Measurements from ENCODE around the gene CRYAB.
A peak's percentile ranks its signal among the peaks of the same experiment; 100 is the strongest.

CRYAB gene, protein sequence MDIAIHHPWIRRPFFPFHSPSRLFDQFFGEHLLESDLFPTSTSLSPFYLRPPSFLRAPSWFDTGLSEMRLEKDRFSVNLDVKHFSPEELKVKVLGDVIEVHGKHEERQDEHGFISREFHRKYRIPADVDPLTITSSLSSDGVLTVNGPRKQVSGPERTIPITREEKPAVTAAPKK

DNA sequence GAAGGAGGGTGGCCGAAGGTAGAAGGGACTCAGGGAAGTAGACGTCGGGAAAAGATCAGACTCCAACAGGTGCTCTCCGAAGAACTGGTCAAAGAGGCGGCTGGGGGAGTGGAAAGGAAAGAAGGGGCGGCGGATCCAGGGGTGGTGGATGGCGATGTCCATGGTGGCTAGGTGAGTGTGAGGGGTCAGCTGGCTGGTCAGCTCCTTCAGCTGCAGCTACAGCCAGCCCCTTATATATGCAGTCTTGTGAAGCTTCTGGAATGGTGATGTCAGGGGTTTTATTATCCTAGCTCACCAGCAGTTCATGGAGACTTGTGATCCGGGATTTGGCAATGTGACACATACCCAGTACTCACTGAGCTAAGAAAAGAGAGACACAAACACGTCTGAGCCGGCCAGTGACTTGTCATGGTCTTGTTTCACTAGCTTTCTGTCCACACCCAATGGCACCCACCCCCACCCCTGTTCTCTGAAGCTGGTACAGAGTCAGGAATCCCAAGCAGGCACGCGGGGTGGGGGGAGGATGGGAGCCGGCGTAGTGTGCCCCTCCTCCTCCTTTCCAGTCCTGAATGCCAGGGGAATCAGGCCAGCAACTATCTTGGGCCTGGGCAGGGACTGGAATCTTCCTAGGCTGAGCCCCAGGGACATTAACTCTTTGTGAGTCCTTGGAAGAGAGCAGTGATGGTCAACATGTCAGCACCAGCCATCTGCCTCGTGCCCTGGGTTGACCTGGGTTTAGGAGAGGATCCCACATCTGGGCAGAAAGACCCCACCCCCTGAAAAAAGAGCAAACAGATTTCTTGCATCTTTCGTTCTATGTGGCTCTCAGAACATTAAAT, at the start of gene CRYAB:
TSS of gene CRYAB (minus strand) at position 208 of the 839 bp plus-strand sequence. CDS start at position 162, 46 bp downstream.
- no peak for DNase-seq (ENCODE audit: extremely low spot score, insufficient read length, low read depth)
- no peak for FAIRE-seq

DNA sequence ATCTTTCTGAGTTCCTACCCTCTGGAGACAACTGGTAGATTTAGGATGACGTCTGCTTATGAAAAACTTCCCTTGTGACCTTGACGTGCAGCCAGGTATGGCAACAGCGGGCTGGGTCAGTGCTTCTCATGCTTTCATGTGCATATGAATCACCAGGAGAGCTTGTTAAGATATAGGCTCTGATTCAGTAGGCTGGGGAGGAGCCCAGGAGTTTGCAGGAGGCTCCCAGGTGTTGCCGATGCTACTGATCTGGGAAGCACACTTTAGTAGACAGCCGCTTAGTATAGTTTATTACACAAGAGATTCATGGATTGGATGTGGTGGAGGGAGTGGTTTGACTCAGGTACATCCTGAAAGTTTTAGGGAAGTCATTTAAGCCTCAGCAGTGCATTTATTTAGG, 49.3 kb upstream of the CRYAB start:
- no peak for FAIRE-seq

DNA sequence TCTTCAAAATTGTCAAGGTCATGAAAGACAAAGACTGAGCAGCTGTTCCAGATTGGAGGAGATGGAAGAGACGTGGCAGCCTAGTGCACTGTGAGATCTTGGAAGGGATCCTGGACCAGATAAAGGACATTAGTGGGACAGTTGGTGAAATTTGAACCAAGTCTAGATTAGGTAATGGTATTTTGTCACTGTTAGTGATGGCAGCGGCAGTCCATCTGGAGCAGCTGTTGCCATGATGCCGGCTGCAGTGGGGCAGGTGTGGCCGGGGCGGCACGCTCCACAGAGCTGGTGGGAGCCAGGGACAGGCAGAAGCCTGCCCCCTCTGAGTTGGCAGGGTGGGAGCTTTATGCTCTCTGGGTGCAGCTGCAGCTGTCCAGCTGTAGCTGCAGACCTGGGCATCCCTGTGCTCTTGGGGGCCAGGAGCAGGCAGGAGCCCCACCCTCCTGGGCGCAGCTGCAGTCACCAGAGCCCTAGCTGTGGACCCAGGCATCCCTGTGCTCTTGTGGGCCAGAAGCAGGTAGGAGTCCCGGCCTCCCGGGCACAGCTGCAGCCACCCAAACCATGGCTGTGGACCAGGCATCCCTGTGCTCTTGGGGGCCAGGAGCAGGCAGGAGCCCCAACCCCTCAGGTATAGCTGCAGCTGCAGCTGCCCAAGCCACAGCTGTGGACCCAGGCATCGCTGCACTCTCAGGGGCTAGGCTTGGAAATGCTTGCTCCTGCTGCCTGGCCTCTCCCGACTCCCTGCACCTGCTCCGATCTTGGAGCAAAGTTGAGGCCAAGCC, 46.3 kb upstream of the CRYAB start:
- no peak for FAIRE-seq
- no peak for DNase-seq (ENCODE audit: extremely low spot score, insufficient read length, low read depth)

More for the DNA sequence above, 49.3 kb upstream of the CRYAB start:
- no peak for DNase-seq (ENCODE audit: extremely low spot score, insufficient read length, low read depth)

DNA sequence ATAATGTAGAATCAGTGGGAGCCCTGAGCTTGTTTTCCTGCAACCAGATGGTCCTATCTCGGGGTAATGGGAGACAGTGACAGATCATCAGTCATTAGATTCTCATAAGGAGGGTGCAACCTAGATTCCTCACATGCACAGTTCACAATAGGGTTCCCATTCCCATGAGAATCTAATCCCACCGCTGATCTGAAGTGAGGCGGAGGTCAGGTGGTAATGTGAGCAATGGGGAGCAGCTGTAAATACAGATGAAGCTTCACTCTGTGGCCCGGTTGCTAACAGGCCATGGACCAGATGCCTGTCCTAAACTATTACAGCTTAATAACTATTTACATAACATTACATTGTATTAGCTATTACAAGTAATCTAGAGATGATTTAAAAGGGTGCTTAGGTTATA, 42.6 kb upstream of the CRYAB start:
- FAIRE-seq = no peak

DNA sequence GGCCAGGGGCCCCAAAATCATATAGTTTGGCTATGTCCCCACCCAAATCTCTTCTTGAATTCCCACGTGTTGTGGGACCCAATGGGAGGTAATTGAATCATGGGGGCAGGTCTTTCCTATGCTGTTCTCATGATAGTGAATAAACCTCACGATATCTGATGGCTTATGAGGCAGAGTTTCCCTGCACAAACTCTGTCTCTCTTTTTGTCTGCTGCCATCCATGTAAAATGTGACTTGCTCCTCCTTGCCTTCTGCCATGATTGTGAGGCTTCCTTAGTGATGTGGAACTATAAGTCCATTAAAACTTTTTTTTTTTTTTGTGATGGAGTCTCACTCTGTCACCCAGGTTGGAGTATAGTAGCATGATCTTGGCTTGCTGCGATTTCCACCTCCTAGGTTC, 40.0 kb upstream of the CRYAB start:
- DNase-seq (ENCODE audit: extremely low spot score, insufficient read length, low read depth) (no peak), FAIRE-seq (no peak)

More for the DNA sequence above, 42.6 kb upstream of the CRYAB start:
- DNase-seq (ENCODE audit: extremely low spot score, insufficient read length, low read depth) = no peak

DNA sequence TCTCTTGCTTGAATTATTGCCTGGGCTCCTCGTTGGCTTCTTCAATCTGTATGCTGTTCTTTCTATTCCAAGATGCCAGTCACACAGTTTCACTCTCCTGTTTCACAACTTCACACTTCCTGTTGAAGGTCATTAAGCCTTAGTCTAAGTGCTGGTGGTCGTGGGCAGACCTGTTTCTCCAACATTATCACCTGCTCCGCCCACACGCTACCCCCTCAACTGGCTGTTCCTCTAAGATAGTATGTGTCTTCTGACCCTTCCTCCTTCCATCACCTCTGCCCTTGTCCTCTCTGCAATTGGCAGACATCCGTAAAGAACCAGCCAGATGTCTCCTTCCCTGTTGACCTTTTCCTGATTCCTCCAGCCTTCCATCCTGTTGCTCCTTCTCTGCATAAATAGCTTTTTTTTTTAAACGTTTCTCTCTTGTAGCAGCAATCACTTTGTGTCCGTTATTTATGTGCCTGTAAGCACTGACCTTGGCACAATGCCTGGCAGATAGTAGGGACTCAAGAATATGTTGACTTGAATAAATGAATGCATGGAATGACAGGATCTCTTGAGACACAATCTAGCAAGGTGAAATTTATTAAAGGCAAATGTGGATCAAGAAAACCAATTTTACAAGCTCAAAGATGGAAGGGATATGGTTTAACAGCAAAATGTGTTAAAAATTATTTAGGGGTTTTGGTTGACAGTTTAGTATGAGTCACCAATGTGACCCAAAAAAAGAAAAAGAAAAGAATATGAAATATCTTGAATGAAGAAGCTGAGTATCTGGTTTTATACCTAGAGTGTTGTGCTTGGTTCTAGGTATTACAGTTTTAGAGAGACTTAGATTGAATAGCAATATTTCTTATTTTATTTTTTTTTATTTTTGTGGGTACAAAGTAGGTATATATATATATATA, 38.2 kb upstream of the CRYAB start:
- DNase-seq (ENCODE audit: extremely low spot score, insufficient read length, low read depth) (no peak), FAIRE-seq (no peak)

DNA sequence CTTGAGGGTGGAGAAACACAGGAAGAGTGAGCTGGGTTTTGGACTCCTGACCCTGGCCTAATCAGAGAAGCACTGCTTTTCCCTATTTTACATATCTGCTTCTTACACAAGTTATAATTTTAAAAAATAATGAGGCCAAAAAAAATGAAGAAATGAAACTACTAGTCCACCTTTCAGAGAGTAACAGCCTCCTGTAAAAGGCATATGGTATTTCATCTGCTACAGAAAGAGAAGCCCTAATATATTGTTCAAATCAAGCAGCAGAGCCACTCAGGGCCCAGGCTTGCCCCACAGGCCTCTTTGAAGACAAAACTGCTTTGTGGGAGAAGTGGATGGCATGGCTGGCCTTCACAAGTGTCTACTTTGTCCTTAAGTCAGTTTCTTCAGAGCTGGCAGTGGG, 35.6 kb upstream of the CRYAB start:
- FAIRE-seq (no peak), DNase-seq (ENCODE audit: extremely low spot score, insufficient read length, low read depth) (no peak)

DNA sequence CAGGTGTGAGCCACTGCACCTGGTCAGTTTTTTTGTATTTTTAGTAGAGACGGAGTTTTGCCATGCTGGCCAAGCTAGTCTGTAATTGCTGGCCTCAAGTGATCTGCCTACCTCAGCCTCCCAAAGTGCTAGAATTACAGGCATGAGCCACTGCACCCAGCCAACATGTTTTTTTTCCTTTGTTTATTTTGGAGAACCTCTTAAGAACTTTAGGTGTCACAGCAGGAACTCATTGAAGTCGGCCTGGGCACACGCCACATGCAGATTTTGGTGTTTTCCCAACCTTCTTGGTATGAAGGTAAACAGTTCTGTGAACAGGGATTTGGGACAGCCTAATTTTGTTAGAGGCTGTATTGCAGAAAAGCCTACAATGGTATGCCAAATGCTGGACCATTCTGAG, 34.9 kb upstream of the CRYAB start:
- DNase-seq (ENCODE audit: extremely low spot score, insufficient read length, low read depth) (no peak), FAIRE-seq (no peak)

DNA sequence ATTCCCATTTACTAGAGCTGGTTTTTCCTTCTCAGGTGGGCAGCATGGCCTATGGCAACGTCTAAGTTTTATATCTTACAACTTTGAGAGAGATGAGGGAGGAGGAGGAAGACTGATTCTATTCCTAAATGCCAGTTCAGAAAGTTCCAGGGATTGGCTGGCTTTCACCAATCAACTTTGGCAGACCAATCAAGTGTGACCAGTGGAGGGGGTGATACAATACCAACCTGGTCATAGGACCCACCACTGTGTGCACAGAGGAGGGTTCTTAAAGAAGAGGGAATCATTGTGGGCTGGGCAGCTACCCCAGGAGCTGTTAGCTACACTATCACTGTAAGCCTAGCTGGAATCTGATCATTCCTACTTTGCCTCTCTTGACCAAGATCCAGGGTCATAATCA, 33.6 kb upstream of the CRYAB start:
- DNase-seq (ENCODE audit: extremely low spot score, insufficient read length, low read depth) = no peak
- no peak for FAIRE-seq

DNA sequence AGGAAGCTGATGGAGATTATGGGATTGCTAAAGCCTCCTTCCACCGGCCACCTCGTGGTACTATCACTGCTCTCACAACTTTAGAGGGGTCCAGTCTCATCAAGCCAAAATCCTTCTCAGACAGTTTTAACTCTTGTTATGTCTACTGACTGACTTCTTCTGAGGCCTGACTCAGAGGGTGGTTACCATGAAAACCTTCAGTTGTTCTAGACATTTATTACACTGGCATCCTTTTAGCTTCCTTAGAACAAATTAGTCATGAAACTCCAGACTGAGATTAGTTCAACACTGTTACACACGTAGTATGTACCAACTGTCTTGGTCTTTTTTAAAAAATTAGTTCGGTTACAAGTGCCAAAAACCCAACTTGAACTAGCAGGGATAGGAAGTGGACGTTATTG, 33.1 kb upstream of the CRYAB start:
- no peak for FAIRE-seq
- DNase-seq (ENCODE audit: extremely low spot score, insufficient read length, low read depth) = no peak

DNA sequence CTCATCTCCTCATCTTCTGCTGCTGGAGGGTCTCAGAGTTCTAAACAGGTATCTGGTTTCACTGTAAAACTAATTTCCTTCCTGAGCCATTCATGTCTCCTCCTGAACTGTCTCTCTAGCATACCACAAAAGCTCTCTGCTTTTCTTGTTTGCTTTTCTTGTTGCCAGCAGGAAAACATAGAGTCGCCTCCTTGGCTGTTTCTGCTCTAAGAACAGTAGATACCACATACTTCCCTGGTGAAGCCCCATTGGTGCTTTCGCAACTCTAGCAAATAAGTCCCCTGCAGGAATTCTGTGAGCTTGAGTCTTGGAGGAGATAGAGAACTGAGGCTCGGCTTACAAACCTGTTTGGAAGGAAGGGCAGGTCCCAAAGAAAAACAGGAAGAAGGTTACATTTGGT, 32.6 kb upstream of the CRYAB start:
- FAIRE-seq (no peak), DNase-seq (ENCODE audit: extremely low spot score, insufficient read length, low read depth) (no peak)

DNA sequence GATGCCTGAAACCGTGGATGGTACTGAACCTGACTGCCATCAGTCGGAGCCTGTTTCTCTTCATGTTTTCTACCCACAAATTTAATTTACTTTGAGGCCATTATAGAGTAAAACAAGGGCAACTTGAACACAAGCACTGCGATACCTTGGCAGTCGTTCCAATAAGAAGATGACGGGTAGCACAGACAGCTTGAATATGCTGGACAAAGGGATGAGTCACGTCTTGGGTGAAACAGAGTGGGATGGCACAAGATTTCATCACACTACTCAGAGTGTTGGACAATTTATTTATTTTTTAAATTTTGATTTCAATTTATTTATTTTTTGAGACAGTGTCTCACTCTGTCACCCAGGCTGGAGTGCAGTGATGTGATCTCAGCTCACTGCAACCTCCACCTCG, 31.3 kb upstream of the CRYAB start:
- FAIRE-seq (no peak), DNase-seq (ENCODE audit: extremely low spot score, insufficient read length, low read depth) (no peak)

DNA sequence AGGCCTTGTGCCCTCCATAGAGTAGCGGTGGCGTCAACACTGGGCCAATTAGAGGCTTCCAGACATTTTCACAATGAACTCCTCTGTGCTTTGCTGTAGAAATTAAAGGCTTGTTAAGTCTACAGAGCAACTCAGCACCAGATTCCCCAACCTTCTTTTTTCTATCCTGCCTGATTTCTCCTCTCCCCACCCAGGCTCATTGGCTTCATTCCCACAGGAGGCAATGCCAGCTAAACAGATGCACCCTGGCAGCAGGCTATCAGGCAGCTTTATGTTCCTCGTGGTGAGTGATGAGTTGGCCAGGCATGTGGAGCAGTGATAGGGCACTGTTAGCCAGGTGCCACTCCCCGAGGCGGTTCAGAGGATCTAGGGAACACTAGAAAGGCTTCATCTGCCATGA, 30.4 kb upstream of the CRYAB start:
- FAIRE-seq = no peak
- DNase-seq (ENCODE audit: extremely low spot score, insufficient read length, low read depth) = no peak

DNA sequence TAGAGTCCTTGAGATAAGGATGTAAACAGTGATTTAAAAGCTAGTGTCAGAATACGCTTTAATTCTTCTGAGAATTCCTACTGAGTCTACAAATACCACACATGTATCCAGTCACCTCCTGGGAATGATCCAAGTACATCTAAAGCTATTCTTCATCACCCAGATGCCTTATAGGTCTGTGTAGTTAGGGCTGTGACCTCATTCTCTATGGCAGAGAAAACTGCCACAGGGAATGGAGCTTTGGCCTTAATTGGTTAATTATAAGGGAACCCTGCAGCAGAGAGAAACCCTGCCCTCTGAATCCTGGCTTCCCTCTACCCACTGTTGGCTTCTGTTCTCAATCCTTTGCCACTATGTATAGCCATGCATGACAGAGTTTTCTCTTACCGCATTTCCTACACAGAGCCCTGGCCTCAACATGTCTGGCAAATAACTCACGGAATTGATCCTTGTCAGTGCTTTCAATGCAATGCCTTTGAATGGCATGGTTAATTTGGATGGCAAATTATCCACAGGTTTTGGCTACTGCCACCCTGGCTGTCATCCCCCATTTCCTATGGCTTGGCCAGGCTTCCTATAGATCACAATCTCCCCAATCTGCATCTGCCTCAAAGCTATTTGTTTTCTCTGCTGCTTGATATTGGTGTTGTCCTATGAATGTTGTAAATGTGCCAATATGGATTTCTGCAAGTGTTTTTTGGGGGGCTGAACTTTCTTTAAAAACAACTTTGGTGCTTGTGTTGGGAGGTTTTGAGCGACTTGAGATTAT, 28.4 kb upstream of the CRYAB start:
- FAIRE-seq (no peak), DNase-seq (ENCODE audit: extremely low spot score, insufficient read length, low read depth) (no peak)

DNA sequence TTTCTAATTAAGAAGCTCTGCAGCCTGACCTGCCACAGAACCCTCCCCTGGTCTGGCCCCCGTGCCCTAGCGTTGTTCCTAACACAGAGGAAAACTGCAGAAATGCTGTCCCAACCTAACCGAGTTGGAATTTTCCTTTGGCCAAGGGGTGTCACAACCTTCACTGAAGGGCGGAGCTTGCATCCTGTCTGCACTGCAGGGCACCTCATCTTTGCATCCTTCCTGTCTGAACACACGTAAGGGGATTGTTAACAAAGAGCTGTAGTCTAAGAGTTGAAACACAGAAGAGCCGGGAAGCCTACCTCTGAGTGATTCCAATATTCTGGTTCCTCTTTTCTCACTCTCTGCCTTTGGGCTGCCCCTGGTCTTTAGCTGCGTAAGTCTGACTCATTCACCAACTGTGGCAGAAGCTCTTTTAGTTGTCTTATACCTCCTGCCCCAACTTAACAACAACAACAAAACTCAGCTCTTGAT, 27.2 kb upstream of the CRYAB start:
- FAIRE-seq = peak; percentile 69
- DNase-seq (ENCODE audit: extremely low spot score, insufficient read length, low read depth) = no peak

DNA sequence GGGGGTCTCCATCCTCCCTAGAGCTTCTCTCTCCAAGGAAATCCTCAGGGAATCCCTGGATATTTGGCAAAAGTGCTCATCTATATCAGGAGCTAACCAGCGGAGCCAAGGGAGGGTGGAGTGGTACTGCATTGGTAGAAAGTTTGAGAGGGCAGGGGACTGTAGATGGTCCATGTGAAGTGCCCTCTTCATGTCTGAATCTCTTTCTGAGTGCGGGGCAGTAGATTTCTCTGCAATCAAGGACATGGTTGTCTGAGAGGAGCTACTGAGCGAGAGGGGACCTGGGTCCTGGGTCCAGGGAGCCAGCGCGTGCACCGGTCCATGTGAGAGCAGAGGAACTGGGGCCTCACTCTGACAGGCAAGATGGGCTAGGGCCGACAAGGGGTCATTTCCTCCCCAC, 26.3 kb upstream of the CRYAB start:
- no peak for FAIRE-seq
- DNase-seq (ENCODE audit: extremely low spot score, insufficient read length, low read depth) = no peak

DNA sequence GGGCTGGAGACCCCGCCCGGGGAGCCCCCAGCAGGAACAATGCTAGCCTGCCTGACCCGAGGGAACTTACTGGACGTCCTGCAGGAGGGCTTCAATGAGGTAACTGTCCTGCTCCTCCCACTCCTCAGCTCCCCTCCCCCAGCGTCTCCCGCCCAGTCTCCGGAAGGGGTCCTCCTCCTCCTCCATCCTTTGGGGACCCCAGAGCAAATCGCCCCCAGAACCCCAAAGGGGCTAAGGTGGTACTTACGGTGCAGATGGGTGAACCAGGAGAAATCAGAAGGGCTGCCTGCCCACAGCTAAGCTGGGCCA, 25.8 kb upstream of the CRYAB start:
- DNase-seq (ENCODE audit: extremely low spot score, insufficient read length, low read depth) (no peak), FAIRE-seq (no peak)

DNA sequence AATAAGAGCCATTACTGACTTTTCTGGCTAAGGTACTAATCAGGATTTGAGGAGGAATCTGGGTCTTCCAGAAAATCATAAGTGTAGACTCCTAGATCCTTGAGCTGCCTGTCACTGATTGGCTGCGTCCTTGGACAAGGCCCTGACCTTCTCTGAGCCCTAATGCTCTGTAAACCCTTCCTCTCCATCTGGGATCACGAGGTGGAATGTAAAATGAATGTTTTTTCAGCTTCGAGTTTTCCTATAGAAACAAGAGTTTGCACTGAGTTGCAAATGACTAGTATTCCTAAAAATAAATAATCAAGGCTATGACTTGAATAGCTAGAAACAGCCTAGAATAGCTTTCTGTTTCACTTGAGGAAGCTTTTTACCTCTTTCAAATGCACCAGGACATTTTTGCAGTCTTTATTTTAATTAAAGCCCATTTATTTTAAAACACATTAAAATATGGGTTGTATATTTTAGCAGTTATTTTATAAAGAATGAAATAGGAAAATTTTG, 24.5 kb upstream of the CRYAB start:
- FAIRE-seq (no peak), DNase-seq (ENCODE audit: extremely low spot score, insufficient read length, low read depth) (no peak)
